Panc1 (cell line): ENCODE results near the gene ANGPTL7.

Source experiments
- POLR2AphosphoS5 ChIP-seq: IDR thresholded peaks from 2 replicates; pipeline ENCODE4 v1.6.1; 2012; ENCODE audit warnings: mild to moderate bottlenecking, low read depth, low read length, moderate library complexity
- SIN3A ChIP-seq: IDR thresholded peaks from 2 replicates; pipeline ENCODE4 v1.6.1; 2012; ENCODE audit warnings: low read depth, mild to moderate bottlenecking, low read length, moderate library complexity, borderline replicate concordance; ENCODE audit not compliant: insufficient read depth
- TCF7L2 ChIP-seq: IDR thresholded peaks from 2 replicates; pipeline ENCODE4 v1.6.1; 2011; ENCODE audit warnings: mild to moderate bottlenecking, low read depth, low read length, inconsistent platforms
- TF ChIP-seq, protein P1 (sequence below): fragments of 450-650 bp; IDR thresholded peaks from 2 replicates; pipeline ENCODE4 v1.5.1; 2017; ENCODE audit warnings: mild to moderate bottlenecking

DNA sequence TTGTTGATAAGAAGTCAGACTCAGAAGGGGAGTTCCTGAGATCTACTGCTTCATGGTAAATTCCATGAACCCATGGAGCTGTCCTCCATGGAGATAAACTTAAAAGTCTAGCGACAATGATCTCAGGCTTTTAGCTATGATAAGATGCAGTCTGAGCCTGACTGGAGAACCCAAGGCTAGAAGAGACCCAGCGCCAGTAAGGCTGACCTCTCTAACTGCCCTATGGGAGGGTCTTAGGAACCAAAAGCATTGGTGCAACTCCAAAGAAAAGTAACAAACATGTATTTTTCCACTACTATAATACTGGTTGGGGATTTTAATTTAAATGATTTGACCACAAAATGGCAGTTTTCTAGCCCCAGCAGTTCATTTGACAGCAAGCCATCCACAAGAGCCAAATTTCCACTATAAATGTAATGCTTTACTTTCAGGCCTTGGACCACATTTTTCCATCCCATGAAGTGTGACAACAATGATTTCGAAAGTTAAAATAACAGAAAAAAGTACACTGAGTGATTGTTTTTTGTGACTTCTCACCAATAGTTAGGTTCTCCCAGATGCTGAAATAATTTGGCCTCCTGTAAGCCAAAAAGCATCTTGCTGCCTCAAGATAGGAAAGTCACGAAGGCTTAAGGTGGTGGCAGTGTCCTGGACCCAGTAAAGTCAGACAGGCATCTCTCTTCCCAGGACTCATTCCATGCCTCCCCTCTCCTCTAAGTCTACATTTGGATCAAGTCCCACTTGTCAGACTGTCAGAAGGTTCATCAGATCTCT is 46.4 kb upstream of the ANGPTL7 start:
- TF ChIP-seq, protein P1, sequence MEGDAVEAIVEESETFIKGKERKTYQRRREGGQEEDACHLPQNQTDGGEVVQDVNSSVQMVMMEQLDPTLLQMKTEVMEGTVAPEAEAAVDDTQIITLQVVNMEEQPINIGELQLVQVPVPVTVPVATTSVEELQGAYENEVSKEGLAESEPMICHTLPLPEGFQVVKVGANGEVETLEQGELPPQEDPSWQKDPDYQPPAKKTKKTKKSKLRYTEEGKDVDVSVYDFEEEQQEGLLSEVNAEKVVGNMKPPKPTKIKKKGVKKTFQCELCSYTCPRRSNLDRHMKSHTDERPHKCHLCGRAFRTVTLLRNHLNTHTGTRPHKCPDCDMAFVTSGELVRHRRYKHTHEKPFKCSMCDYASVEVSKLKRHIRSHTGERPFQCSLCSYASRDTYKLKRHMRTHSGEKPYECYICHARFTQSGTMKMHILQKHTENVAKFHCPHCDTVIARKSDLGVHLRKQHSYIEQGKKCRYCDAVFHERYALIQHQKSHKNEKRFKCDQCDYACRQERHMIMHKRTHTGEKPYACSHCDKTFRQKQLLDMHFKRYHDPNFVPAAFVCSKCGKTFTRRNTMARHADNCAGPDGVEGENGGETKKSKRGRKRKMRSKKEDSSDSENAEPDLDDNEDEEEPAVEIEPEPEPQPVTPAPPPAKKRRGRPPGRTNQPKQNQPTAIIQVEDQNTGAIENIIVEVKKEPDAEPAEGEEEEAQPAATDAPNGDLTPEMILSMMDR = no peak
- TF ChIP-seq POLR2AphosphoS5 (no peak), SIN3A (no peak), TCF7L2 (no peak)
